Mucosa of gallbladder (tissue), 1 donor: ENCODE data around the gene PHF3. TPM values are rescaled to one million over a fixed set of nuclear protein-coding genes. Genes with fewer than 3 reads are reported as not detected.
"Not testable (repeated sequence)": the region's sequence is repeated elsewhere in the genome, so short reads cannot be mapped to it uniquely, and the experiment has no call there.

Experiments
- DNase-seq: peaks from one replicate; pipeline ENCODE4 v3.0.0-alpha.2; 2020; ENCODE audit warnings: low spot score
- total RNA-seq: library from RNA; stranded (reverse); gene quantifications from one replicate; pipeline ENCODE4 v1.2.1, GENCODE V29; 2021
- donor health status: DM: no; HTN: no; CAD: no.

PHF3 gene
- total RNA-seq, 1 donor from 2014 or later, result 54.4 TPM

- DNase-seq, result no peak
Observed at GRCh38 chr6:63706630-63707029, 71.0 kb downstream of the PHF3 start.

- no peak for DNase-seq
Observed at GRCh38 chr6:63708631-63709030, 73.0 kb downstream of the PHF3 start.

- no peak for DNase-seq
Observed at GRCh38 chr6:63709148-63709547, 73.5 kb downstream of the PHF3 start.

GRCh38 chr6:63713332-63713731 is 77.7 kb downstream of the PHF3 start:
- DNase-seq, result no peak

GRCh38 chr6:63714091-63714490 is 78.5 kb downstream of the PHF3 start:
- DNase-seq, result no peak

- DNase-seq, result no peak
Observed at GRCh38 chr6:63716169-63716568, 80.6 kb downstream of the PHF3 start.

GRCh38 chr6:63721181-63721580 is 85.6 kb downstream of the PHF3 start:
- DNase-seq, result no peak

- no peak for DNase-seq
Observed at GRCh38 chr6:63724721-63725120, 89.1 kb downstream of the PHF3 start.

GRCh38 chr6:63730311-63730710 is 94.7 kb downstream of the PHF3 start:
- no peak for DNase-seq

- DNase-seq, result no peak
Observed at GRCh38 chr6:63731930-63732329, 96.3 kb downstream of the PHF3 start.

- DNase-seq, result no peak
Observed at GRCh38 chr6:63732336-63732735, 96.7 kb downstream of the PHF3 start.

GRCh38 chr6:63734923-63735322 is 99.3 kb downstream of the PHF3 start:
- no peak for DNase-seq

GRCh38 chr6:63738190-63738589 is 102.6 kb downstream of the PHF3 start:
- DNase-seq, result not testable (repeated sequence)

GRCh38 chr6:63739094-63739687 is 103.6 kb downstream of the PHF3 start:
- peak; percentile 45 for DNase-seq

GRCh38 chr6:63740709-63741108 is 105.1 kb downstream of the PHF3 start:
- no peak for DNase-seq

GRCh38 chr6:63742060-63742459 is 106.5 kb downstream of the PHF3 start:
- DNase-seq, result no peak

- no peak for DNase-seq
Observed at GRCh38 chr6:63743691-63744090, 108.1 kb downstream of the PHF3 start.

- no peak for DNase-seq
Observed at GRCh38 chr6:63744810-63745209, 109.2 kb downstream of the PHF3 start.

- no peak for DNase-seq
Observed at GRCh38 chr6:63745784-63746183, 110.2 kb downstream of the PHF3 start.

- DNase-seq, result no peak
Observed at GRCh38 chr6:63750400-63750799, 114.8 kb downstream of the PHF3 start.

- DNase-seq, result not testable (repeated sequence)
Observed at GRCh38 chr6:63757275-63757674, 121.7 kb downstream of the PHF3 start.

- DNase-seq, result no peak
Observed at GRCh38 chr6:63757826-63758225, 122.2 kb downstream of the PHF3 start.

- DNase-seq, result no peak
Observed at GRCh38 chr6:63759605-63760105, 124.1 kb downstream of the PHF3 start.

GRCh38 chr6:63760199-63760598 is 124.6 kb downstream of the PHF3 start:
- DNase-seq, result no peak
